ENCODE data around the gene TRIM71.
"Not testable (repeated sequence)": the region's sequence is repeated elsewhere in the genome, so short reads cannot be mapped to it uniquely, and the experiment has no call there.

Gene TRIM71

GRCh38 chr3:32919920-32920319 lies 102.1 kb downstream of the TRIM71 start:
- no peak for DNase-seq (ENCODE audit: extremely low read depth, low read depth)
- no peak overlapping the region for H3K4me3 ChIP-seq (replicated peaks; ENCODE audit: low read depth, low read length)
- TF ChIP-seq CTCF (IDR thresholded peaks at IDR 0.05; ENCODE audit: low read depth, low read length, missing control alignments), result no peak

GRCh38 chr3:32922078-32922477 lies 104.3 kb downstream of the TRIM71 start:
- no peak overlapping the region for H3K4me3 ChIP-seq (replicated peaks; ENCODE audit: low read depth, low read length)
- TF ChIP-seq CTCF (IDR thresholded peaks at IDR 0.05; ENCODE audit: low read depth, low read length, missing control alignments), result no peak
- no peak for DNase-seq (ENCODE audit: extremely low read depth, low read depth)

- no peak for DNase-seq (ENCODE audit: extremely low read depth, low read depth)
- TF ChIP-seq CTCF (IDR thresholded peaks at IDR 0.05; ENCODE audit: low read depth, low read length, missing control alignments), result no peak
- no peak overlapping the region for H3K4me3 ChIP-seq (replicated peaks; ENCODE audit: low read depth, low read length)
These were observed 112.4 kb downstream of the TRIM71 start for GRCh38 chr3:32930161-32930560.

- not testable (repeated sequence) for DNase-seq (ENCODE audit: extremely low read depth, low read depth); H3K4me3 ChIP-seq (replicated peaks; ENCODE audit: low read depth, low read length)
These were observed 113.5 kb downstream of the TRIM71 start for GRCh38 chr3:32931273-32931672.

- peak; percentile 69 for TF ChIP-seq CTCF (IDR thresholded peaks at IDR 0.05; ENCODE audit: low read depth, low read length, missing control alignments)
- DNase-seq (ENCODE audit: extremely low read depth, low read depth), result no peak
- no peak overlapping the region for H3K4me3 ChIP-seq (replicated peaks; ENCODE audit: low read depth, low read length)
These were observed 116.4 kb downstream of the TRIM71 start for GRCh38 chr3:32934150-32934742.

- no peak for TF ChIP-seq CTCF (IDR thresholded peaks at IDR 0.05; ENCODE audit: low read depth, low read length, missing control alignments)
- no peak for DNase-seq (ENCODE audit: extremely low read depth, low read depth)
- H3K4me3 ChIP-seq (replicated peaks; ENCODE audit: low read depth, low read length), result no peak overlapping the region
These were observed 119.5 kb downstream of the TRIM71 start for GRCh38 chr3:32937331-32937730.

- H3K4me3 ChIP-seq (replicated peaks; ENCODE audit: low read depth, low read length), result not testable (repeated sequence)
These were observed 121.9 kb downstream of the TRIM71 start for GRCh38 chr3:32939531-32940284.

GRCh38 chr3:32940726-32941125 lies 122.9 kb downstream of the TRIM71 start:
- TF ChIP-seq CTCF (IDR thresholded peaks at IDR 0.05; ENCODE audit: low read depth, low read length, missing control alignments), result no peak
- H3K4me3 ChIP-seq (replicated peaks; ENCODE audit: low read depth, low read length), result no peak overlapping the region
- no peak for DNase-seq (ENCODE audit: extremely low read depth, low read depth)

More at GRCh38 chr3:32939531-32940284, 121.9 kb downstream of the TRIM71 start:
- DNase-seq (ENCODE audit: extremely low read depth, low read depth), result not testable (repeated sequence)
